ENCODE data around the gene RDH16. TPM values are rescaled to one million over a fixed set of nuclear protein-coding genes. Genes with fewer than 3 reads are reported as not detected.

RDH16 gene
- total RNA-seq, 1 experiment from 2014 or later: 0.16 TPM

GRCh38 chr12:57004651-57005050, 47.2 kb upstream of the RDH16 start:
- no peaks in the 10 kb centered on the region for H3K9me3 Mint-ChIP-seq (ENCODE audit: unreplicated experiment)
- H3K4me1 Mint-ChIP-seq (ENCODE audit: insufficient read depth, unreplicated experiment): peaks cover 32% of the 10 kb centered on the region
- CTCF ChIA-PET: interaction anchor here (0.6 to 11.3 kb wide), 19 partner anchors 8 to 755 kb away, joined by 3 to 231 read pairs (median 4); partner anchors contain the start of gene NEMP1
- H3K4me3 Mint-ChIP-seq (ENCODE audit: unreplicated experiment): peak overlapping the region; percentile 84
- POLR2A ChIA-PET: interaction anchor here (1.0 to 4.1 kb wide), 6 partner anchors 13 to 281 kb away, joined by 3 to 18 read pairs (median 4); partner anchors contain the start of gene STAT6
- intact Hi-C loops (cut with micrococcal nuclease): no loop called here
- DNase-seq (ENCODE audit: unreplicated experiment): no peak
- no peaks in the 10 kb centered on the region for H3K27me3 Mint-ChIP-seq (ENCODE audit: insufficient read depth, unreplicated experiment)
- BruUV-seq (replicated peaks): no TSS peak
- H3K36me3 Mint-ChIP-seq (ENCODE audit: insufficient read depth, unreplicated experiment): peaks cover 41% of the 10 kb centered on the region
- TF ChIP-seq, protein P1, sequence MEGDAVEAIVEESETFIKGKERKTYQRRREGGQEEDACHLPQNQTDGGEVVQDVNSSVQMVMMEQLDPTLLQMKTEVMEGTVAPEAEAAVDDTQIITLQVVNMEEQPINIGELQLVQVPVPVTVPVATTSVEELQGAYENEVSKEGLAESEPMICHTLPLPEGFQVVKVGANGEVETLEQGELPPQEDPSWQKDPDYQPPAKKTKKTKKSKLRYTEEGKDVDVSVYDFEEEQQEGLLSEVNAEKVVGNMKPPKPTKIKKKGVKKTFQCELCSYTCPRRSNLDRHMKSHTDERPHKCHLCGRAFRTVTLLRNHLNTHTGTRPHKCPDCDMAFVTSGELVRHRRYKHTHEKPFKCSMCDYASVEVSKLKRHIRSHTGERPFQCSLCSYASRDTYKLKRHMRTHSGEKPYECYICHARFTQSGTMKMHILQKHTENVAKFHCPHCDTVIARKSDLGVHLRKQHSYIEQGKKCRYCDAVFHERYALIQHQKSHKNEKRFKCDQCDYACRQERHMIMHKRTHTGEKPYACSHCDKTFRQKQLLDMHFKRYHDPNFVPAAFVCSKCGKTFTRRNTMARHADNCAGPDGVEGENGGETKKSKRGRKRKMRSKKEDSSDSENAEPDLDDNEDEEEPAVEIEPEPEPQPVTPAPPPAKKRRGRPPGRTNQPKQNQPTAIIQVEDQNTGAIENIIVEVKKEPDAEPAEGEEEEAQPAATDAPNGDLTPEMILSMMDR (IDR thresholded peaks at IDR 0.05; ENCODE audit: unreplicated experiment): no peak
- H3K27ac Mint-ChIP-seq (ENCODE audit: low read depth, unreplicated experiment): no peak overlapping the region

- no peak overlapping the region for H3K27ac Mint-ChIP-seq (ENCODE audit: low read depth, unreplicated experiment)
- H3K4me1 Mint-ChIP-seq (ENCODE audit: insufficient read depth, unreplicated experiment): peaks cover 29% of the 10 kb centered on the region
- TF ChIP-seq, protein P1 (IDR thresholded peaks at IDR 0.05; ENCODE audit: unreplicated experiment): no peak
- no peak overlapping the region for H3K4me3 Mint-ChIP-seq (ENCODE audit: unreplicated experiment)
- peaks cover 48% of the 10 kb centered on the region for H3K36me3 Mint-ChIP-seq (ENCODE audit: insufficient read depth, unreplicated experiment)
- ChIA-PET CTCF (interaction anchor here (0.8 to 11.3 kb wide), 7 partner anchors 9 to 263 kb away, joined by 3 to 231 read pairs (median 5); partner anchors contain the start of genes HSD17B6 and STAT6), POLR2A (interaction anchor here (4.1 kb wide), 1 partner anchor 108 kb away, joined by 18 read pairs; the partner anchor contains the start of gene STAT6)
- DNase-seq (ENCODE audit: unreplicated experiment): no peak
- intact Hi-C loops (cut with micrococcal nuclease): no loop called here
- no peaks in the 10 kb centered on the region for H3K9me3 Mint-ChIP-seq (ENCODE audit: unreplicated experiment)
- BruUV-seq (replicated peaks): no TSS peak
- H3K27me3 Mint-ChIP-seq (ENCODE audit: insufficient read depth, unreplicated experiment): no peaks in the 10 kb centered on the region
These were observed 46.0 kb upstream of the RDH16 start for GRCh38 chr12:57003395-57003794.

DNA sequence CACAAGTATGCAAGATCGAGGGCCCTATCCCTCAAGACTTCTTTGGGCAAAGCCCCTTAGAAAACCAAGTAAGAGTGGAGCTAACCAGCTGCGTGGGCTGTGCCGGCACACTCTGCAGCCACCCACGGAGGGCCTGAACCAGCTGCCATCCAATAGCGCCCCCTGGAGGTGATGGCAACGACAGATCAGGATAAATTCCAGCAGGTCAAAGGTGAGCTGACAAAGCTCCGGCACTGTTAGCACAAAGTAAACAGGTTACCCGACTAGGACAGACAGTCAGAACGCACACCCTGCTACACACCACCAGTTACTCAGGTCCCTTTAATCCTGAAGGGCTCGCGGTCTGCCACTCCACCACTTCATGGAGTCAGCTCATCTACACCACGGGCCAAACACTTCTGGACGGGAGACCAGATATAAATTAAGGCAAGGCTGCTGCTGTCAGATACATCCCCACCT, 44.1 kb upstream of the RDH16 start:
- H3K27me3 Mint-ChIP-seq (ENCODE audit: insufficient read depth, unreplicated experiment): no peaks in the 10 kb centered on the region
- POLR2A ChIA-PET: interaction anchor here (1.1 kb wide), 1 partner anchor 111 kb away, joined by 3 read pairs; no protein-coding TSS in a partner anchor
- no TSS peak for BruUV-seq (replicated peaks)
- no peak overlapping the region for H3K27ac Mint-ChIP-seq (ENCODE audit: low read depth, unreplicated experiment)
- peaks cover 52% of the 10 kb centered on the region for H3K36me3 Mint-ChIP-seq (ENCODE audit: insufficient read depth, unreplicated experiment)
- TF ChIP-seq, protein P1 (IDR thresholded peaks at IDR 0.05; ENCODE audit: unreplicated experiment): peak; percentile 65
- peaks cover 29% of the 10 kb centered on the region for H3K4me1 Mint-ChIP-seq (ENCODE audit: insufficient read depth, unreplicated experiment)
- CTCF ChIA-PET: interaction anchor here (0.6 to 9.5 kb wide), 22 partner anchors 14 to 655 kb away, joined by 3 to 119 read pairs (median 4); partner anchors contain the start of genes HSD17B6, NEMP1 and STAT6
- H3K4me3 Mint-ChIP-seq (ENCODE audit: unreplicated experiment): no peak overlapping the region
- intact Hi-C loops (cut with micrococcal nuclease): loop anchor here (1.0 kb wide), 1 partner anchor 244 kb away; no protein-coding TSS in a partner anchor
- DNase-seq (ENCODE audit: unreplicated experiment): peak; percentile 69
- no peaks in the 10 kb centered on the region for H3K9me3 Mint-ChIP-seq (ENCODE audit: unreplicated experiment)

GRCh38 chr12:57000393-57000792, 43.0 kb upstream of the RDH16 start:
- intact Hi-C loops (cut with micrococcal nuclease): no loop called here

More at GRCh38 chr12:57000393-57000792, 43.0 kb upstream of the RDH16 start:
- Mint-ChIP-seq H3K27ac (ENCODE audit: low read depth, unreplicated experiment) (no peak overlapping the region), H3K27me3 (ENCODE audit: insufficient read depth, unreplicated experiment) (no peaks in the 10 kb centered on the region), H3K4me1 (ENCODE audit: insufficient read depth, unreplicated experiment) (peaks cover 24% of the 10 kb centered on the region), H3K9me3 (ENCODE audit: unreplicated experiment) (no peaks in the 10 kb centered on the region), H3K36me3 (ENCODE audit: insufficient read depth, unreplicated experiment) (peaks cover 52% of the 10 kb centered on the region), H3K4me3 (ENCODE audit: unreplicated experiment) (no peak overlapping the region)
- ChIA-PET CTCF (interaction anchor here (1.1 to 9.5 kb wide), 5 partner anchors 13 to 244 kb away, joined by 3 to 119 read pairs (median 12); partner anchors contain the start of gene HSD17B6), POLR2A (no interaction called here)
- no peak for DNase-seq (ENCODE audit: unreplicated experiment)
- BruUV-seq (replicated peaks): no TSS peak
- TF ChIP-seq, protein P1 (IDR thresholded peaks at IDR 0.05; ENCODE audit: unreplicated experiment): no peak

Data from MCF 10A (cell line).